ENCODE results near the gene VPS51. TPM values are rescaled to one million over a fixed set of nuclear protein-coding genes. Genes with fewer than 3 reads are reported as not detected.

Gene VPS51
- total and polyA plus RNA-seq, 2 of the 13 experiments (the other 11 are each of a cell fraction or from before 2014, with no cell fraction given), result 76.3 to 90.6 TPM

GRCh38 chr11:65103476-65103875 is 7.5 kb downstream of the VPS51 start:
- BruUV-seq (replicated peaks), result no TSS peak
- POLR2A ChIA-PET, result interaction anchor here (1.2 kb wide), 1 partner anchor 8 kb away, joined by 5 read pairs; the partner anchor contains the start of gene TM7SF2

GRCh38 chr11:65104628-65105027 is 8.6 kb downstream of the VPS51 start:
- no peaks in the 10 kb centered on the region for H3K4me1 ChIP-seq (ENCODE audit: insufficient read depth, low read length)
- no peak overlapping the region for H3K4me2 ChIP-seq (ENCODE audit: low read depth, low read length)
- H3K4me3 ChIP-seq (replicated peaks in 1 of 3; ENCODE audit: insufficient read depth in 1 of 3, low read depth in 2 of 3, low read length in 3 of 3), result no peak overlapping the region
- no peaks in the 10 kb centered on the region for H3K27me3 ChIP-seq (ENCODE audit: control insufficient read depth in 1 of 2, insufficient read depth in 2 of 2, low read length in 2 of 2)
- WGBS (ENCODE audit: low lambda C conversion rate), result 89% methylated on average over 4 of the region's 4 CpGs
- no peak overlapping the region for H3K9ac ChIP-seq (ENCODE audit: insufficient read depth, low read depth, low read length)
- in situ Hi-C loops (cut with HindIII; ENCODE audit: extremely low pct_ligation_motif_present, low pct_unique_long_range_greater_than_20kb) (no loop called here), intact Hi-C loops (cut with micrococcal nuclease; ENCODE audit: unreplicated experiment) (no loop called here)
- DNase-seq (ENCODE audit: low spot score) (no peak), ATAC-seq (no peak), FAIRE-seq (no peak)
- H2AFZ ChIP-seq (ENCODE audit: low read length), result no peak overlapping the region
- H4K20me1 ChIP-seq (ENCODE audit: insufficient read depth, low read length), result no peaks in the 10 kb centered on the region
- ChIA-PET CTCF (ENCODE audit: low intra/inter-chr PET ratio, low total read pairs) (no interaction called here), POLR2A (no interaction called here)
- H3K9me3 ChIP-seq (ENCODE audit: low read length), result no peaks in the 10 kb centered on the region
- H3K27ac ChIP-seq (ENCODE audit: extremely low read length, insufficient read depth, low read length), result no peak overlapping the region
- no TSS peak for BruUV-seq (replicated peaks)
- TF ChIP-seq ZBTB33 (CRISPR knock-in tag; IDR thresholded peaks at IDR 0.05) (peak; percentile 83; the same call in 1 of the 2 replicates), ZNF543 (CRISPR knock-in tag; IDR thresholded peaks at IDR 0.05) (no peak)
- H3K36me3 ChIP-seq (replicated peaks in 1 of 2; ENCODE audit: control insufficient read depth in 1 of 2, insufficient read depth in 2 of 2, low read length in 2 of 2), result peaks cover 9 to 25% of the 10 kb centered on the region in 2 experiments; a peak in 4 of 5 replicates
- H3K79me2 ChIP-seq (ENCODE audit: insufficient read depth, low read length), result no peaks in the 10 kb centered on the region

More at GRCh38 chr11:65103476-65103875, 7.5 kb downstream of the VPS51 start:
- intact Hi-C loops (cut with micrococcal nuclease; ENCODE audit: unreplicated experiment) (no loop called here), in situ Hi-C loops (cut with HindIII; ENCODE audit: extremely low pct_ligation_motif_present, low pct_unique_long_range_greater_than_20kb) (no loop called here)
- H2AFZ ChIP-seq (ENCODE audit: low read length), result no peak overlapping the region
- no peak overlapping the region for H3K4me2 ChIP-seq (ENCODE audit: low read depth, low read length)
- H4K20me1 ChIP-seq (ENCODE audit: insufficient read depth, low read length), result no peaks in the 10 kb centered on the region
- no peak overlapping the region for H3K27ac ChIP-seq (ENCODE audit: extremely low read length, insufficient read depth, low read length)
- TF ChIP-seq TBP (CRISPR knock-in tag; IDR thresholded peaks at IDR 0.05), result no peak
- TF ChIP-seq DNMT1 (CRISPR knock-in tag; IDR thresholded peaks at IDR 0.05), result no peak
- no peak for TF ChIP-seq TFDP2 (CRISPR knock-in tag; IDR thresholded peaks at IDR 0.05)
- FAIRE-seq (no peak), ATAC-seq (no peak), DNase-seq (ENCODE audit: low spot score) (no peak)
- H3K79me2 ChIP-seq (ENCODE audit: insufficient read depth, low read length), result no peaks in the 10 kb centered on the region
- H3K9ac ChIP-seq (ENCODE audit: insufficient read depth, low read depth, low read length), result no peak overlapping the region
- H3K4me3 ChIP-seq (replicated peaks in 1 of 3; ENCODE audit: insufficient read depth in 1 of 3, low read depth in 2 of 3, low read length in 3 of 3), result no peak overlapping the region
- H3K9me3 ChIP-seq (ENCODE audit: low read length), result no peaks in the 10 kb centered on the region
- H3K27me3 ChIP-seq (ENCODE audit: control insufficient read depth in 1 of 2, insufficient read depth in 2 of 2, low read length in 2 of 2), result no peaks in the 10 kb centered on the region
- peaks cover 7 to 21% of the 10 kb centered on the region in 2 experiments; a peak in 3 of 5 replicates for H3K36me3 ChIP-seq (replicated peaks in 1 of 2; ENCODE audit: control insufficient read depth in 1 of 2, insufficient read depth in 2 of 2, low read length in 2 of 2)
- CTCF ChIA-PET (ENCODE audit: low intra/inter-chr PET ratio, low total read pairs), result no interaction called here
- no peaks in the 10 kb centered on the region for H3K4me1 ChIP-seq (ENCODE audit: insufficient read depth, low read length)
